ENCODE measurements around the gene NUBPL. TPM values are rescaled to one million over a fixed set of nuclear protein-coding genes. Genes with fewer than 3 reads are reported as not detected.

The NUBPL gene
- total RNA-seq, 2 experiments from 2014 or later = 9.0 to 17.5 TPM

DNA sequence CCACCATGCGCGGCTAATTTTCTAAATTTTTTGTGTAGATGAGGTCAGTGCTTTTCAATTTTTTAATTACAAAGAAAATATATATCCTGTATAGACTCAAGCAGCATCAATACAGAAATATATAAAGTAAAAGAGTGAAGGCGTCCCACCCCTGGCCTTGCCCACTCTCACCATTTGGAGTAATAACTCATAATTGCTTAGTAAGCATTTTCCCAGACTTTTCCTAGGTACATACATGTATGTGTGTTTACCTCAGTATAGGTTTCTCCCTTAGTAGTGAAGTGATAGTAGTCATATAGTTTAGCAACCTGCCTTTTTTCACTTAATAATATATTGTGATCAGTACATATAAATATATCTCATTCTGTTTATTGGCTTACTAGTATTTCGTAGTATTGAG is 200.1 kb downstream of the NUBPL start:
- ChIA-PET CTCF (ENCODE audit: unreplicated experiment) (no interaction called here), POLR2A (no interaction called here)
- no peaks in the 10 kb centered on the region for H3K36me3 ChIP-seq (ENCODE audit: insufficient read depth, low read length)
- no peak overlapping the region for H3K4me2 ChIP-seq (ENCODE audit: low read length)
- no peaks in the 10 kb centered on the region for H4K20me1 ChIP-seq (ENCODE audit: insufficient read depth, low read length)
- TF ChIP-seq, protein P1, sequence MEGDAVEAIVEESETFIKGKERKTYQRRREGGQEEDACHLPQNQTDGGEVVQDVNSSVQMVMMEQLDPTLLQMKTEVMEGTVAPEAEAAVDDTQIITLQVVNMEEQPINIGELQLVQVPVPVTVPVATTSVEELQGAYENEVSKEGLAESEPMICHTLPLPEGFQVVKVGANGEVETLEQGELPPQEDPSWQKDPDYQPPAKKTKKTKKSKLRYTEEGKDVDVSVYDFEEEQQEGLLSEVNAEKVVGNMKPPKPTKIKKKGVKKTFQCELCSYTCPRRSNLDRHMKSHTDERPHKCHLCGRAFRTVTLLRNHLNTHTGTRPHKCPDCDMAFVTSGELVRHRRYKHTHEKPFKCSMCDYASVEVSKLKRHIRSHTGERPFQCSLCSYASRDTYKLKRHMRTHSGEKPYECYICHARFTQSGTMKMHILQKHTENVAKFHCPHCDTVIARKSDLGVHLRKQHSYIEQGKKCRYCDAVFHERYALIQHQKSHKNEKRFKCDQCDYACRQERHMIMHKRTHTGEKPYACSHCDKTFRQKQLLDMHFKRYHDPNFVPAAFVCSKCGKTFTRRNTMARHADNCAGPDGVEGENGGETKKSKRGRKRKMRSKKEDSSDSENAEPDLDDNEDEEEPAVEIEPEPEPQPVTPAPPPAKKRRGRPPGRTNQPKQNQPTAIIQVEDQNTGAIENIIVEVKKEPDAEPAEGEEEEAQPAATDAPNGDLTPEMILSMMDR (conservative IDR thresholded peaks at IDR 0.05; ENCODE audit: low read length) = no peak
- no peak for TF ChIP-seq EZH2phosphoT487 (IDR thresholded peaks at IDR 0.05; ENCODE audit: borderline replicate concordance, low read depth, low read length)
- no peak overlapping the region for H3K27ac ChIP-seq (ENCODE audit: low read depth, low read length, poor library complexity, severe bottlenecking)
- H3K9me3 ChIP-seq (ENCODE audit: low read length) = 0 out of 2 replicates have a peak, but pooled peaks cover 4% of the 10 kb centered on the region
- H3K9me2 ChIP-seq (ENCODE audit: insufficient read depth, low read length) = no peaks in the 10 kb centered on the region
- no peak overlapping the region for H2AFZ ChIP-seq (ENCODE audit: low read length)
- BruUV-seq (replicated peaks) = no TSS peak
- H3K4me3 ChIP-seq (ENCODE audit: low read depth, low read length, poor library complexity, severe bottlenecking) = no peak overlapping the region
- intact Hi-C loops (cut with micrococcal nuclease; ENCODE audit: unreplicated experiment) = no loop called here
- H3K79me2 ChIP-seq (ENCODE audit: insufficient read depth, low read depth, low read length) = no peaks in the 10 kb centered on the region
- DNase-seq (ENCODE audit: low spot score) = no peak
- H3K4me1 ChIP-seq (ENCODE audit: insufficient read depth, low read length, poor library complexity, severe bottlenecking) = no peaks in the 10 kb centered on the region

GRCh38 chr14:31763041-31763440 is 201.8 kb downstream of the NUBPL start:
- BruUV-seq (replicated peaks) = no TSS peak

DNA sequence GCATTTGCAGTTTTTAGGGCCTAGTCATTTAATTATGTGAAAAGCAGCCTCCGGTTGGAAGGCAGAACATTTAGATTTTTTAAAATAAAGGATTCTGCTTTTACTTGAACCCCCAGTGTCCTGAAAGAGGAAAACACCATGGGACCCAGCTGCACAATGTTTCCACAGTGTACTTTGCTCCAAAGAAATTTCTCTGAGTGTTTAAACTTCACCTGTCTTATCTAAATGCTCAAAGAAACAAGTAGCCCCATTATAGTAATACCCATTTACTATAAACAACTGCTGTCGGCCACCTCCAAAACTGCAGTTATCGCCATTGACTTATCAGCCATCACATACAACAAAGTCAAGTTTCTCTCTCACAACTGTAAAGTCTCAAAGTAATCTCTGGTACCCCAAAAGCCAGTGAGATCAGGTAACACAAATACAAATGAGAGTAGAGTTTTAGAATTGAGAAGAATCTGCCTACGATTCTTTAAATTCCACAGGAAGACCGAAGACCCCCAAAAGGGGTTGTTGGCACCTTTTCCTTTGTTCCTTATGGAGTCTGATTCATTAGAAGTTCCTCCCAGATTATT is 205.2 kb downstream of the NUBPL start:
- TF ChIP-seq EZH2phosphoT487 (IDR thresholded peaks at IDR 0.05; ENCODE audit: borderline replicate concordance, low read depth, low read length) = no peak
- TF ChIP-seq, protein P1 (conservative IDR thresholded peaks at IDR 0.05; ENCODE audit: low read length) = no peak
- intact Hi-C loops (cut with micrococcal nuclease; ENCODE audit: unreplicated experiment) = no loop called here
- no peak overlapping the region for H2AFZ ChIP-seq (ENCODE audit: low read length)
- no peak overlapping the region for H3K4me2 ChIP-seq (ENCODE audit: low read length)
- no peak overlapping the region for H3K4me3 ChIP-seq (ENCODE audit: low read depth, low read length, poor library complexity, severe bottlenecking)
- DNase-seq (ENCODE audit: low spot score) = no peak
- no peaks in the 10 kb centered on the region for H3K9me3 ChIP-seq (ENCODE audit: low read length)
- CTCF ChIA-PET (ENCODE audit: unreplicated experiment) = no interaction called here
- no peaks in the 10 kb centered on the region for H3K4me1 ChIP-seq (ENCODE audit: insufficient read depth, low read length, poor library complexity, severe bottlenecking)
- no peaks in the 10 kb centered on the region for H4K20me1 ChIP-seq (ENCODE audit: insufficient read depth, low read length)
- H3K9me2 ChIP-seq (ENCODE audit: insufficient read depth, low read length) = no peaks in the 10 kb centered on the region
- POLR2A ChIA-PET = interaction anchor here (0.8 kb wide), 1 partner anchor 34 kb away, joined by 3 read pairs; no protein-coding TSS in a partner anchor
- BruUV-seq (replicated peaks) = no TSS peak
- H3K36me3 ChIP-seq (ENCODE audit: insufficient read depth, low read length) = no peaks in the 10 kb centered on the region
- H3K27ac ChIP-seq (ENCODE audit: low read depth, low read length, poor library complexity, severe bottlenecking) = no peak overlapping the region
- H3K79me2 ChIP-seq (ENCODE audit: insufficient read depth, low read depth, low read length) = no peaks in the 10 kb centered on the region

More at GRCh38 chr14:31763041-31763440, 201.8 kb downstream of the NUBPL start:
- no peaks in the 10 kb centered on the region for H3K36me3 ChIP-seq (ENCODE audit: insufficient read depth, low read length)
- no peaks in the 10 kb centered on the region for H3K79me2 ChIP-seq (ENCODE audit: insufficient read depth, low read depth, low read length)
- no peak overlapping the region for H3K4me3 ChIP-seq (ENCODE audit: low read depth, low read length, poor library complexity, severe bottlenecking)
- TF ChIP-seq, protein P1 (conservative IDR thresholded peaks at IDR 0.05; ENCODE audit: low read length) = no peak
- TF ChIP-seq EZH2phosphoT487 (IDR thresholded peaks at IDR 0.05; ENCODE audit: borderline replicate concordance, low read depth, low read length) = no peak
- no peaks in the 10 kb centered on the region for H3K9me3 ChIP-seq (ENCODE audit: low read length)
- H4K20me1 ChIP-seq (ENCODE audit: insufficient read depth, low read length) = no peaks in the 10 kb centered on the region
- no peak overlapping the region for H2AFZ ChIP-seq (ENCODE audit: low read length)
- H3K4me2 ChIP-seq (ENCODE audit: low read length) = no peak overlapping the region
- H3K4me1 ChIP-seq (ENCODE audit: insufficient read depth, low read length, poor library complexity, severe bottlenecking) = no peaks in the 10 kb centered on the region
- H3K9me2 ChIP-seq (ENCODE audit: insufficient read depth, low read length) = no peaks in the 10 kb centered on the region
- POLR2A ChIA-PET = interaction anchor here (0.6 kb wide), 1 partner anchor 193 kb away, joined by 3 read pairs; no protein-coding TSS in a partner anchor
- CTCF ChIA-PET (ENCODE audit: unreplicated experiment) = no interaction called here
- DNase-seq (ENCODE audit: low spot score) = no peak
- intact Hi-C loops (cut with micrococcal nuclease; ENCODE audit: unreplicated experiment) = no loop called here
- no peak overlapping the region for H3K27ac ChIP-seq (ENCODE audit: low read depth, low read length, poor library complexity, severe bottlenecking)
